Vagina (tissue), 2 donors: ENCODE results near the gene SPRED1. TPM values are rescaled to one million over a fixed set of nuclear protein-coding genes. Genes with fewer than 3 reads are reported as not detected.
"Not testable (repeated sequence)": the region's sequence is repeated elsewhere in the genome, so short reads cannot be mapped to it uniquely, and the experiment has no call there.

Experiments
- DNase-seq, 2 donors: peaks; one replicate each; pipeline ENCODE4 v3.0.0-alpha.2; 2017; ENCODE audit errors: extremely low spot score in 2 of 2
- H3K27ac ChIP-seq: fragments of 200-600 bp; sonication (generic); one replicate; pipeline ENCODE4 v1.5.1; 2019
- H3K27me3 ChIP-seq: fragments of 200-600 bp; sonication (generic); one replicate; pipeline ENCODE4 v1.5.1; 2019
- H3K36me3 ChIP-seq, 2 donors: fragments of 200-600 bp; sonication (generic); one replicate each; pipeline ENCODE4 v1.5.1; 2017 to 2019
- H3K4me1 ChIP-seq: fragments of 200-600 bp; sonication (generic); one replicate; pipeline ENCODE4 v1.5.1; 2019
- H3K4me3 ChIP-seq, 2 donors: fragments of 200-600 bp; sonication (generic); 1 replicate in 1 of 2; 2 replicates in 1 of 2; pipeline ENCODE4 v1.5.1; 2016 to 2019
- H3K9me3 ChIP-seq: fragments of 200-600 bp; sonication (generic); one replicate; pipeline ENCODE4 v1.5.1; 2019
- CTCF ChIP-seq, 3 experiments: fragments of 450-650 bp in 2 of 3; fragments of 200-600 bp in 1 of 3; sonication (generic) in 1 of 3; IDR thresholded peaks; one replicate each; pipeline ENCODE4 v1.5.1; 2017 to 2019; ENCODE audit warnings: antibody characterized with exemption in 3 of 3, mild to moderate bottlenecking in 2 of 3, moderate library complexity in 2 of 3
- POLR2A ChIP-seq, 2 donors: fragments of 450-650 bp; IDR thresholded peaks; one replicate each; pipeline ENCODE4 v1.6.1; 2017; ENCODE audit warnings: antibody characterized with exemption in 2 of 2, mild to moderate bottlenecking in 2 of 2, moderate library complexity in 2 of 2
- POLR2AphosphoS5 ChIP-seq, 2 donors: sonication (generic); formaldehyde crosslinking; IDR thresholded peaks; one replicate each; pipeline ENCODE4 v1.9.0; 2017; ENCODE audit warnings: antibody characterized with exemption in 2 of 2, mild to moderate bottlenecking in 2 of 2, low read depth in 1 of 2; ENCODE audit not compliant: insufficient read depth in 1 of 2
- intact Hi-C: fragments of 100-400 bp; cut with DNase I; formaldehyde crosslinking; loops from one replicate; pipeline ENCODE4 v1.15.1; 2023
- total RNA-seq: library from RNA; depleted of rRNA; stranded (reverse); fragments of >200 nt; gene quantifications from one replicate; pipeline ENCODE4 v1.2.3, GENCODE V29; 2016

Gene SPRED1
- total RNA-seq, 1 donor from 2014 or later = 16.7 TPM

GRCh38 chr15:38266247-38266986, 13.8 kb downstream of the SPRED1 start:
- Histone ChIP-seq H3K9me3 (no peaks in the 10 kb centered on the region), H3K4me1 (peaks cover 41% of the 10 kb centered on the region), H3K27ac (no peak overlapping the region), H3K27me3 (no peaks in the 10 kb centered on the region), H3K4me3 (no peak overlapping the region), H3K36me3 (no peaks in the 10 kb centered on the region)
- no peak for TF ChIP-seq POLR2A (IDR thresholded peaks at IDR 0.05)
- no peak for TF ChIP-seq POLR2AphosphoS5 (IDR thresholded peaks at IDR 0.05; ENCODE audit: insufficient read depth in 1 of 2, low read depth in 1 of 2)
- TF ChIP-seq CTCF (IDR thresholded peaks at IDR 0.05) = no peak
- intact Hi-C loops = no loop called here
- DNase-seq = no peak

DNA sequence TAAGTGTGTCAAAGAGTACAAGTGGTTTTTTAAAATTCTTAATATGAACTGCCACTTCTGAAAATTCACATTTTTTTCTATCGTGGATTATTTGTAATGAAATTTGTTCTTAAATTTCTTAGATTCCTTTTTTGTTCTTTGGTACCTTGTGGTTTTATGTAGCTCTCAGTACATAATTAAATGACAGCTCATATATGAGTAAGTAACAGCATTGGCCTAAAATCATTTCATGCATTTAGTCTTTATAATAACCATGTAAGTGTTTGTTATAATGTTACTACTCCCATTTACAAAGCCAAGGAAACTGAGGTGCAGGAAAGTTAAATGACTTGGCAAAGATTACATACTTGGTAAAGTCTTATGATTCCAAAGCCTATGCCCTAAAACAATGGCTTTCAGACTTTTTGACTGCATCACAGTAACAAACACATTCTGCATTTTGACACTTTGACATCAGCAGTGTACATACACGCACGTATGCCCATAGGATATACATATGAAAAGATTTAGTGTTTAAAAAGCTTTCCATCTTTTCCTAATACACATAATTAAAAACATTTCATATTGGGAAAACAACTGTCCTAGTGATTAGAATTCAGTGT, 14.9 kb downstream of the SPRED1 start:
- intact Hi-C loops = no loop called here
- no peak overlapping the region for H3K27ac ChIP-seq
- peaks cover 37% of the 10 kb centered on the region for H3K4me1 ChIP-seq
- DNase-seq = no peak
- no peaks in the 10 kb centered on the region for H3K9me3 ChIP-seq
- no peaks in the 10 kb centered on the region for H3K36me3 ChIP-seq
- TF ChIP-seq POLR2AphosphoS5 (IDR thresholded peaks at IDR 0.05; ENCODE audit: insufficient read depth in 1 of 2, low read depth in 1 of 2) = no peak
- TF ChIP-seq CTCF (IDR thresholded peaks at IDR 0.05) = no peak
- TF ChIP-seq POLR2A (IDR thresholded peaks at IDR 0.05) = no peak
- H3K27me3 ChIP-seq = no peaks in the 10 kb centered on the region
- no peak overlapping the region for H3K4me3 ChIP-seq

DNA sequence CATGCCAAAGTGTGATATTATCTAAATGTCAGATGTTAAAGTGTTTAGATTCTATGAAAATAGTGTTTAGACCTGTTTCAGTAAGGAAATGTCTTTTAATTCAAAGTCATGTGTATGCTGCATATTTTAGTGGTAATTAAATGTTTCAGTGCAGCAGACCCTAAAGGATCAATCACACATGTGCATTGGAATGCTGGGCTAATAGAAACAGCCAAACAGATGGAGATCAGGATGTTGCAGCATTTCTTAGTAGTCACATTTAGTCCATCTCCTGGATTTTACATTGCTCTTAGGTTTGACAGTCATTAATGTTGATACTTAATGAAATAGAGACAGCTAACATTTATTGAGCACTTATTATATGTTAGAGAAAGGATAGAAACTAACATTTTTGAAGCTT, 18.5 kb downstream of the SPRED1 start:
- DNase-seq = no peak
- Histone ChIP-seq H3K27ac (no peak overlapping the region), H3K9me3 (no peaks in the 10 kb centered on the region), H3K27me3 (no peaks in the 10 kb centered on the region), H3K4me1 (peaks cover 21% of the 10 kb centered on the region), H3K36me3 (no peaks in the 10 kb centered on the region), H3K4me3 (no peak overlapping the region)
- TF ChIP-seq POLR2AphosphoS5 (IDR thresholded peaks at IDR 0.05; ENCODE audit: insufficient read depth in 1 of 2, low read depth in 1 of 2) = no peak
- no peak for TF ChIP-seq POLR2A (IDR thresholded peaks at IDR 0.05)
- intact Hi-C loops = no loop called here

- TF ChIP-seq POLR2AphosphoS5 (IDR thresholded peaks at IDR 0.05; ENCODE audit: insufficient read depth in 1 of 2, low read depth in 1 of 2) = no peak
- TF ChIP-seq CTCF (IDR thresholded peaks at IDR 0.05) = no peak
- TF ChIP-seq POLR2A (IDR thresholded peaks at IDR 0.05) = no peak
- H3K36me3 ChIP-seq = no peaks in the 10 kb centered on the region
- H3K27ac ChIP-seq = no peak overlapping the region
- intact Hi-C loops = no loop called here
- H3K4me1 ChIP-seq = peaks cover 16% of the 10 kb centered on the region
- H3K27me3 ChIP-seq = no peaks in the 10 kb centered on the region
- no peaks in the 10 kb centered on the region for H3K9me3 ChIP-seq
- no peak for DNase-seq
- H3K4me3 ChIP-seq = no peak overlapping the region
Observed at GRCh38 chr15:38271895-38272294, 19.3 kb downstream of the SPRED1 start.

- H3K4me3 ChIP-seq, H3K9me3 ChIP-seq, H3K36me3 ChIP-seq, H3K27ac ChIP-seq, H3K27me3 ChIP-seq, intact Hi-C loops, DNase-seq: not testable (repeated sequence)
- H3K4me1 ChIP-seq = peaks cover 16% of the 10 kb centered on the region
Observed at GRCh38 chr15:38272431-38272830, 19.8 kb downstream of the SPRED1 start.

DNA sequence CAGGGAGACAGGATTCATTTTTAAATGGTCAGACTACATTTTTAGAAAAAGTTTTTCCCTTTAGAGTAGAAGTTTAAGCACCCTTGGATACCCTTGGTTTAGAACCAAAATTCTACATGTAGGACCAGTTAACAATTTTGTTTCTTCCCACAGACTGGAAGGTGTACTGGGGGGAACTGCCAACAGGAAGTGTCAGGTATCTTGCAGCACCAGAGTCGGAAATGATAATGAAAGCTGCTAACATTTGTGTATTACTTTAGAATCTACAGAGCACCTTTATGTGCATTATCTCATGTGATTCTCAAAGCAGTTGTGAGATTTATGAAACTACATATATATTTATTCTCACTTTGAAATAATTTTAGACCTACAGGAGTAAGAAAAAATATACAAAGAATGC, 21.5 kb downstream of the SPRED1 start:
- intact Hi-C loops = no loop called here
- DNase-seq = no peak
- no peak for TF ChIP-seq POLR2A (IDR thresholded peaks at IDR 0.05)
- TF ChIP-seq POLR2AphosphoS5 (IDR thresholded peaks at IDR 0.05; ENCODE audit: insufficient read depth in 1 of 2, low read depth in 1 of 2) = no peak
- no peak for TF ChIP-seq CTCF (IDR thresholded peaks at IDR 0.05)
- Histone ChIP-seq H3K4me1 (peaks cover 16% of the 10 kb centered on the region), H3K36me3 (no peaks in the 10 kb centered on the region), H3K27me3 (no peaks in the 10 kb centered on the region), H3K27ac (no peak overlapping the region), H3K9me3 (no peaks in the 10 kb centered on the region), H3K4me3 (no peak overlapping the region)
